Stimulated activated CD4-positive, alpha-beta T cell treated with anti-CD3 and anti-CD28 coated beads, Interleukin-4, amount 100 ng/mL, for 4 hours (primary cell): ENCODE measurements around the gene GNAQ.

Experiments used
- DNase-seq, 2 experiments: peaks; one replicate each; pipeline ENCODE4 v3.0.0-alpha.2; 2020

The GNAQ gene

DNA sequence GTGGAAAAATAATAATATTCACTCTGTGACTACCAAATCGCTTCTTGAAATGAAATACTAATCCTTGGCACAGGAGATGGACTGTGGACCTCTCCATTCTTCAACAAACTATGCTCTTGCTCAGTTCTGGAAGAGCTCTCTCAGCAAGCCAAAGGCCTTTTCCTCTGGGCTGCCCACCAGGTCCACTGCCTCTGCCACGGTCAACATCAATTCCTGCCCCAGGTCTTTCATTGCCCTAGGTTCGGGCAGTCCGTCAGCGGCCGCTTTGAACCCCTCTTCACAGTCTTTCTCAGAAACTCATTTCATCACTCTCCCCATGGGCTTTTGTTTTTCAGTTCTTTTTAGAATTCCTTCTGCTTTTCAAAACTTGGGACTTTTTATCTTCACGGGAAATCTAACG lies 64.9 kb downstream of the GNAQ start:
- no peak for DNase-seq

DNA sequence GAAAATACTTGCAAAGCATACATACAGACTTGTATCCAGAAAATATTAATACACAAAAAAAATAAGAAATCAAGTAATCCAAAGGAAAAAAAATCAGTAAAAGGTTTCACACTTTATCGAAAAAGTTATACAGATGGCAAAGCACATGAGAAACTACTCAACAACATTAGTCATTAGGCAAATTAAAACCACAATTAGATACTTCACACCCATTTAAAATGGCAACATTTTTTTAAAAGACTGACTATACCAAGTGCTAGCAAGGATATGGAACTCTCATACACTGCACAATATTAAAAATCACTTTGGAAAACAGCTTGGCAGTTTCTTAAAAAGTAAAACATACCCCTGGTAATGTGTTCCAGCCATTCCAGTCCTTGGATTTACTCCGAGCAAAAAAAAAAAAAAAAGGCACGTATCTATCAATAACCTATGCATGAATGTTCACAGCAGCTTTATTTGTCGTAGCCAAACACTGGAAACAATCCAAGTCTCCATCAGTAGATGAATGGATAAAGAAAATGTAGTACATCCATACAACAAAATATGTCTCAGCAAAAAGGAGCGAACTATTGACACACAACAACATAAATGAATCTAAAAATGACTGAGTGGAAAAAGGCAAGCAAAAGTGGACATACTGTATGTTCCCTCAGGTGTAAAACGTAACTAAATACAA lies 66.0 kb downstream of the GNAQ start:
- DNase-seq: no peak

DNA sequence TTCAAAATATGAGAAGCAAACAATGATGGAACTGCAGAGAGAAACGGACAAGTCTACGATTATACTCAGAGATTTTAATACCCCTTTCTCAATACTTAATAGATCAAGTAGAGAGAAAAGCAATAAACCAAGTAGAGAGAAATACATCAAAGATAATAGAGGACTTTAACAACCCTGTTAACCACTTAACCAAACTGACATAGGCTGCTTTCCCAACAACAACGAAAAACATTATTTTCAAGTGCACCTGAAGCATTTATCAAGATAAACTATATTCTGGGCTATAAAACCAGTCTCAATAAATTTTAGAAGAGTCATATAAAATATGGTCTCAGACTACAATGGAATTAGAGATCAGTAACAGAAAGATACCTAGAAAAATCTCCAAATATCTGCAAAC lies 67.4 kb downstream of the GNAQ start:
- DNase-seq: no peak

DNA sequence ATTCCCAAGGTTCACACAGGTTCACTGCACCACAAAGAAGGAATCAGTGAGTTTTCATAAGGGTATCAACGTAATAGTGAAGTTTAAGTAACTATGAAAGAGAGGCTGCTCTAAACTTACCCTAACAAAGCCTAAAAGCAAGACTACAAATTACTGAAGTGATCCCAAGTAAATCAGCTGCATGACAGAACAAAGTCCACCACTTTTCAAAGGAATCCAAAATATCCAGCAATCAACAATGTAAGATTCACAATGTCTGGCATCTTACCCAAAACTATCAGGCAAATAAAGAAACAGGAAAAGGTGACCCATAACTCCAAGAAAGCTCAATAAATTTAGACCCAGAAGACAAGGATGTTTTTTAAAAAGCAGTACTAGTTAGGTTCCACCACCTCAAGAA lies 70.1 kb downstream of the GNAQ start:
- no peak for DNase-seq

DNA sequence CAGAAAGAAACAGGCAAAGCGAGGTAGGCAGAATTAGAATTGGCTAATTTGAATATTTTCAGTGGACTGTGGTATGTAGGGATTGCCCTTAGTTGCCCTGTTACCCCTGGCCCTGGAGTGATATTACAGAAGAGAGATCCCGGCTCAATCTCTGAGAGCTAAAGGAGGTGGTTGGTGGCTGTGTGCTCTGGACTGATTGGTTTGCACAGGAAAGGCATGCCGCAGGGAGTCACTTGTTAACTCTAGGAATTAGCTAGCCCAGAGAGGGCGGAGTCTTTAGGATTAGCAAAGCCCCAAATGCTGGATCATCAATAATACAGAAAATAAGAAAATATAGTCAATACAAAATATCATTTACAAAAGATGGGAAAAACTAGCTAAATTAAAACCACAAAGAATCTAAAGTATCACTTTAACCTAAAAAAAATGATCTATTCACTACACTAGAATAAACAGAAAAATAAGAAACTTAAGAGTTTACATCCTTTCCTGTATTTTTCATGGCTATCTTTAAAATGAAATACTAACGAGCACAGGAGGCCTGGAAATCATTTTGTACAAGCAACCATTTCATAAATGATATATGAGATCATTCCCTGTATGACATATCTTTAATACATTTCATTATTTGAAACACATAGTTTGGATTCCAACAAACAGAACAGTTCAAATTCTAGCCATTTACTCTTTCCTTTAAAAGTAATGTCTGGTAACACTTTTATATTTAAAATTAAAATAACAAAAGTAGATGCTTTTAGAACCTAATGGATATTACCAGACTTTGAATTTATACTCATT lies 71.1 kb downstream of the GNAQ start:
- DNase-seq: no peak

DNA sequence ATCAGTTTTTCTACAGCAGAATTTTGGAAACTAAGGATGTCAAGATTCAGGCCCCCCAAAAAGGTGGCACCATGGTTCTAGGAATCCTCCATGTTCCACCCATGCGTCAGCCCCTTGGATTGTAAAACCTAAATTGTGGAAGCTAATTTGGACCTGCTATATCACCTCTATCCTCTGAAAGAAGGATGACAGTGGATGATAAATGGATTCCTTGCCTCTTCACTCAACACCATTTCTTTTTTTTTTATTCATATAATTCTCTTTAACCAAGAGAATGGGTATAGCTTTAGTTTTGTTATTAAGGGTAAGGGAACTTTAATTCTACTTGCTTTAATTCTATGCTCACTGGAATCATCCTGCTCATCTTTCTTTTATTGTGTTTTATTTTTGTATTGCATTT lies 71.8 kb downstream of the GNAQ start:
- DNase-seq: no peak

DNA sequence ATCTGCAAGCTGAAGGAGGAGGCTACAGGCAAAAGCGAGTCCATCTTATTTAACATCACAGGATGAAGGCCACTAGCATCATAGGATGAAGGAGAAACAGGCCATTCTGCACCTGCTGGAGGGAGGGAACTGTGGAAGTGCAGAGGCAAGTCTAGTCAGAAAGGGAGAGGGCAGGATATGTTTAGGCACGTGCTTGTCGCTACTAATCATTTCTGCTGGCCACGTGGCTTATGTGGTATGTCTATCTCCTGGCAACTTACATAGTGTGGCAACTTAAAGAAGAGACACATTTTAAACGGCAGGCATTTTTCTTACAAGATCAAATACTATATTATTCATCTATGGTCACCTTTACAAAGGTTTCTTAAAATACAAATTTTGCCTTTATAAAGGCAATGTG lies 74.0 kb downstream of the GNAQ start:
- DNase-seq: no peak

DNA sequence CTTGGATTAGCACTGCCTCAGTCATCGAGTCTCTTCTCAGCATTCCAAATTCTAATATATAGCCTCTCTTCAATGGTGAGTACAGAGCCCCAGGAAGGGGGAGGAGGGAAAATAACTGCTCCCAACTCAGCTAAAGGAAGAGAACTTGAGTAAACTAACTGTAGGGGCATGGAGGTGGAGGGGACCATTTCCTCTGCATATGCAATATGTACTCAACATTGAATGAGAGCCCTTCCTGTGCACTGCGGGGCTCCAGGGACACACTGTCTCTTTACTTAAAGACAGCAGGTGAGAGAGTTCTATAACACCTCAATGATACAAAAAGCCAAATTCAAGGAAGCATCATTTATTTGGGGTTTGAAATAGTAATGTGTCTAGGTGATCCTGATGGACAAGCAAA lies 75.1 kb downstream of the GNAQ start:
- no peak for DNase-seq

DNA sequence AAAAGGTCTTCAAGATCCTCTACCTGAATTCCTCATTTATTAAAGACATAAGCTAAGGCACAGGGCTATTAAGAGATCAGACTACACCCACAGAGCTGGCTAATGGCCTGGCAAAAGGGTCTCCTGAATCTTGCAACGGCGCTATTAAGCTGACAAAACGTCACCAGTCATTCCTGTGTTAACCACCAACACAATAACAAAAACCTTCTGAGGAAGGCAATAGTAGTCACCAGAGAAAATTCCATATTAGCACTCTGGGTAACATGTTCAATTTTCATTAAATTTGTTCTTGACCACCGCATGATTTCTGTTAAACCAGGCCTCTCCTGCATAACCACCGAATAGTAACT lies 77.0 kb downstream of the GNAQ start:
- DNase-seq: no peak

DNA sequence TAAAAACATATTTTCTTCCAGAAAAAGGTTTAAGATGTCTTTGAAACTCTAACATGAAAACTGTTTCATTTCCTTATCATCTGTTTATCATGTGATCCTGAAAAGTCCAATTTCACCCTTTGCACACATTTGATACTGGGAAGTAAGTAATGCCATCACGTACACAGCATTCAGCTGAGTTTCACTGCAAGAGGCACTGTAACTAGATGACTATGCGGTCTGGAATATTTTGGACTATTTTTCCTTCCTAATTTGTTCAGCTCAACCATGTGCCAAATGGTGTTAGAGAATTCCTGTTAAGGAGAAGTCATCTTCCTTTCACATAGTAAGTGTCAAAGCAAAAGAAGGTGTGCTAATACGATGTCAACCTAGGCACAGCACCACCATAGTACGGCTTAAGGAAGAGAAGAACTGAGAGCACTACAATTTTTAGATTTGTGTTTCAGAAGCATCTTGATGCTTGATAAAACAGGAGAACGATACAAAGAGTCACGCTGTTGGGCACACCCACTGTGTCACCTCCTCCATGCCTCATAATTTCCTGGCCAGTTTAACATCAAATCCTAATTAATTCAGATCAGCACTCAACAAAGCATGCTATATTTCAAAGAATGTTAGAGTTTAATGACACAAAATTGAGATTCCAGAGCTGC lies 77.5 kb downstream of the GNAQ start:
- DNase-seq: no peak

DNA sequence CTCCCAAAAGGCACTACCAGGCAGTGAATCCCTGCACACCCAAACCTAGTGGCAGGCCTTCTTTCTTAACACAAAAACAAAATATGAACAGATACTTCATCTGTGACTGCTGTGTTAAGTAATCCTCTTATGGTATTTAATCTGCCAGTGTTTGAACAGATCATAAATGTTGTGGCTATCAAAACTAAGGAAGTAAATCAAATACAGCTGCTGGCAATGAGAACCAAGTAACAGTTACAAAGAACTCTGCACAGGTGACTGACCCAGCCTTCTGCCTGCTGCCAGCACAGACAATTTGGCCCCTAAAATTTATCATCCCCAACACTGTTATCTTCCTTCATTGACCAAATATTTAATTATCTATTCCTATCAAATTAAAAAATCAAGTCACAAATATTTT lies 78.0 kb downstream of the GNAQ start:
- no peak for DNase-seq

DNA sequence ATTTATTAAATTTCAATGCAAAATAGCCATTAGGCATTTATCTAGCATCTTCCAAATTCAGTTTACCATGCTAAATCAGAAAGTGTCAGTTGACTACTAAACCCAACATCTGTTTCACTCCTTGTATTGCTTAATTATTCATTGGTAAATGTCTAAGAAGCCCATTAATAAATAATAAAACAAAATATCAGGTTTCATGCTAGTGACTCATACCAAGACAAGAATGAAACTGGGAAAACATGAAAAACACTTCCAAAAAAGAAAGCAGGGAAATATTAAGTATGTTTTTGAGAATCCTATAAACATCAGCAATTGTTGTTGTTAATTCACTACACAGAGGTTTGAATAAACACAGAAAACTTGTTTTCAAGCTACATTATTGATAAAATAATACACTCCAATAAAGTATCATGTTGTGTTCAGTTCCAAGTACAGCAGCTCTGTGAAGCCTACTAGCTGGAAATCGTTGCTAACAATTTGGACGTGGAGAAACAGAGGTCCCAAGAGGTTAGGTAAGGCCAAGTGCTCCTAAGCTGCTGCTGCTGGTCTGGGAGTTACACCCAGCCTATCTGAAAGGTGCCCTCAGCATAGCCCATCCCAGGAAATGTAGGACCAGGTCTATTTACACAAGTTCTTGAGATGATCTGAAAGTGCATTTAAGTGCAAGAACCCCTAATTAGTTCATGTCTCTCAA lies 78.8 kb downstream of the GNAQ start:
- DNase-seq: no peak

DNA sequence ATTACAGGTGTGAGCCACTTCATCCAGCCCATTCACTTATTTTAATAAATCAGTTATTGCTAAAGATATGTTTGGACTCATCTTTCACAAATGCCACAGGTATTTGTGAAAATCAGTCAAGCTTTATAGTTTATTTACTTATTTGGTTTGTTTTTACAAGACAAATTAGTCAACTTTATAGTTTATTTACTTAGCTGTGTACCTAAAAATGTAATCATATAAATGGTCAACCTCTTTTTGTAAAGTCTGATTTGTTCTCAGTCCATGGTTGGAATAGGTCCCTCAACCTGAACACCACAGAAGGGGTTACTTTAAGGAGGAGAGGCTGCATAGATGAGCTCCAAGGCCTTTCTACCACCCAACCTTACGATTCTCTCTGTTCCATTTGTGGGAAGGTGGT lies 80.2 kb downstream of the GNAQ start:
- no peak for DNase-seq

DNA sequence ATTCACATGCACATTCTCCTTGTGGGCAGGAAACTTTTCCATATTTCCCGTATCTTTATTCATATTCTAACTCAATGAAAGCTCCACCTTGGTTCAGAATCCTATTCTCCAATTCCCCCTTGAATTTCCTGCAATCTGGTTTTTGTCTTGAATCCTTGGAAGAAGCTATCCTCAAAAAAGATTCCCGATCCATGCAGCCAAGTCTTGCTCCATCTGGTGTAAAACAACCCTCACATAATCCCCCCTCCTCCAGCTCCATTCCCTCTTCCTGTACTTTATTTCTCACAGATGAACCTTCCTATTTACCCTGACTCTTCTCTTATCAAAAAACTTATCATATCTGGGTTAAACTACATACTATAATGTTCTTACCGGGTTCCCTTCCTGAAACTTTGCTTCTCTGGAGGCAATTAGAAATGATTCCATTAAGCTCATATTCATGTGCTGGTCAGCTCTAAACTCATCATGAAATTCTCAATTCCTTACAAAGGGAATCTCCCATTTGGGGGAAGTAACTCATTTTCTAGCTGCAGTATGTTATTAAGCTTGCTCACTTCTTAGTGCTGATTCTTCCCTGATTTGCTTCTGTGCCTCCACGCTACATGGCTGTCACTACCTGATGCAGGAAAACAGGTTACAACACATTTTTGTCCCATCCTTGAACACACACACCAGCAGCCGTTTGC lies 81.7 kb downstream of the GNAQ start:
- DNase-seq: no peak

DNA sequence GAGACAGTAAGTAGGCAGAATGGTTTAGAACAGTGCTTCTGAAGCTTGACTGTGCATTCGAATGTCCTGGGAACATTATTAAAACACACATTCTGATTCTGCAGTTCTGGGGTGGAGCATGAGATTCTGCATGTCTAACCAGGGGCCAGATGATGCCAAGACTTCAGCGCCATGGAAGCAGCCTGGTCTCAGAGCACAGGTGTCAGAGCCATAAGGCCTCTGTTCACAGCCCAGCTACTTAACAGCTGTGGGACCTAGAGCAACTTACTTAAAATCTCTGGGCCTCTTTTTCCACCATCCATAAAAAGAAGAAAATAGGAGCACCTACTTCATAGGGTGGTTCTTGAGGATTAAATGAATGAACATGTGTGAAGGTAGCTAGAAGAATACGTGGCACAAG lies 84.0 kb downstream of the GNAQ start:
- no peak for DNase-seq

DNA sequence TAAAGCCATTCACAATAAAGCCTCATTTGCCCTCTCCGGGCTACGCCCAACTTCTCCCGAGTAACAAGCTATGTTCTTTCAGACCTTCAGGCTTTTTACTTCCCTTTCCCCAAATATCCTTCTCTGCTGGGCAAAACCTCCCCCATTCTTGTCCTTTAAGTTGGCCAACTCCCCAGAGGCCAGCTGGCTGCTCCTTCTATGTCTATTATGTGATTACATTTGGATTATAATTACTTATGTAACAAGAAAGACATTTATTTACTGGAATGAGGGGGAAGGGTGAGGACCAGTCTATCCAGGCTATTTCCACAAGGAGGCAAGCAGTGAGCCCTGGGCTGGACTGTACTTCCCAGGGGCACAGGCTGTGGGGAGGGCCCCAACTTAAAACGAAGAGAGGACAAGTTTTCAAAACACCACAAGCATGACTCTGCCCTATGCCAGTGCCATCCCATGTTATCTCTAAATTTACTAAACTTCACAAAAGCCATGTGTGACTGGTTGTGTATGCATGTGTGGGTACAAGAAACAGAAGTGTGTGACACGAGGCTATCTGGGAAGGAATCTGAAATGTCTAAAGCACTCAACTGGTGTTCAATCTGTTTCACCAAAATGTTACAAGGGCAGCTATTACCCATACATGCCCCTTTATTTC lies 84.5 kb downstream of the GNAQ start:
- DNase-seq: no peak

DNA sequence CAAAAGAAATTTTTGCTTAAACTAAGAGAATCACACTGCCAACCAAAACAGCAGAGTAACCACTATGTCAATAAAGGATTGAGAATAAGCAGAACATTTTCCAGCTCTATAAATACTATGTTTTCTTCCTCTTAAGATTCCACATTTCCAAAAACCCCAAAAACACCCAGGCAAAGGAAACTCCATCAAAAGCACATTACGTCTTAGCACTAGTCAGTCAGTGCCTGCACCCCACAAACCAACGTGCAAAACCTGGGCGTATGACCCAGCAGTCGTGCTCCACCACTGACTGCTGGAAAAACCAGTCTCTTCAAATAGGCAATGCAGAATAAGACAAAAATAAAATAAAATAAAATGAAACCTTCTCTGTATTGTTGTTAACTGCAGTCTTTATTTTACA lies 85.3 kb downstream of the GNAQ start:
- no peak for DNase-seq

DNA sequence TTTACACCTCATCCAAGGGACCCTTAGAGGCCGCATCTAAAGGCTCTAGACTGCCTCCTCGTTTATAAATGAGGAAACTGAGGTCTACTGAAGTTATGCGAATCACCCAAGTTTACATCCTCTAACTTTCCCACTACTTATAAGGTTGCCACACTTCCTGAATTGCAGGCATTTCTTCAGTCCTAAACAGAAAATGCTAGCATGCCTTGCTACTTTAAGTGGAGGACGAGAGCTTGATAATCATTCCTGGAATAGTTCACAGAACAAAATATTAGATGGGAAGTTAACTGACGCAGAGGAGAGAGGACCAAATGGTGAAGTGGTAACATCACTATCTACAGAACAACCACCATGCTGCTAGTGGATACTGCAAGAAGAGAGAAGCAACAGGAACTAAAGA lies 85.8 kb downstream of the GNAQ start:
- DNase-seq: no peak

DNA sequence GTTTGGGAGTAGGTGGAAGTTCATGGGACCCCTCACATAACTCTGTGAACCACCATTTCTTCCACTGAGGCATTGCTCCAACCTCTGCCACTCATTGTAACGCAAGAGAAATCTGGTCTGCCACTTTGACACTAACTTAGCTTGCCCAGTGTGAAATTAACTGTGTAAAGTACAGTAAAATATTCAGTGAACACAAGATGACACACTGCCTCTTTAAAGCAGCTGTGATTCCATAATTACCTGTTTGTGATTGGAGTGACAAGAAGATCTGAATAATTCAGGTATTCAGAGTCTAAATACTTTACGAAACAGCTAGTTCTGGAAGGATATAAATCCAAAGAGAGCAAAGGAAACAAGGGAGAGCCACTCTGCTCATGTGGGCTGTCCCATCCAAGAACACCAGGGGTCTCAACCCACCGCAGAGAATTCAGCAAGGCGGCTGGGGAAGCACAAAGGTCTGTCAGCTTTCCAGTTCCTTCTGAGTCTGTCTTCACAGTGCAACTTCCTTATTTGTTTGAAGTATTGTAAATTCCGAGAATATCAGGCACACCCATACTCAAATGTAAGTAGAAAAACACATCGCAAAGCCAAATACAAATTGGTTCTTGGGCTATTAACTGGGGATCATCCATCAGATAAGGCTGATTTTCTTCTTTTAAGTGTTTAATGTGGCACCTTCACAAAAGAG lies 86.9 kb downstream of the GNAQ start:
- DNase-seq: no peak

DNA sequence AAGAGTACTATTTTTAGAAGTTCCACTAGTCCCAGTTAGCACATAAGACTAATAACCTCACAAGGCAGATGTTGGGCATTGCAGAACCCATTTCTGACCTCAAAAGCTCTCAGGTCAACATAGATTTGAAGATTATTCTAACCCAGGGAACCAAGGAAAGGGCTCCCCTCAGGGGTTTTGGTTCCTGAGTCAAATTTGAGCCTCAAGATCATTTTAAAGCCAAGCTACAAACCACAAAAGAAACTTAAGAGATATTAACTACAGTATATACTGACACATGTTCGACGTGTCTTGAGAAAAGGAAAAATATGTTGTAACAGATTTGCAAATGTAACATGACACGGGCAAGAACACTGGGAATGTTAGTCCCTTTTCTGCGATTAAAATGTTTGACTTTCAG lies 88.6 kb downstream of the GNAQ start:
- DNase-seq: no peak

DNA sequence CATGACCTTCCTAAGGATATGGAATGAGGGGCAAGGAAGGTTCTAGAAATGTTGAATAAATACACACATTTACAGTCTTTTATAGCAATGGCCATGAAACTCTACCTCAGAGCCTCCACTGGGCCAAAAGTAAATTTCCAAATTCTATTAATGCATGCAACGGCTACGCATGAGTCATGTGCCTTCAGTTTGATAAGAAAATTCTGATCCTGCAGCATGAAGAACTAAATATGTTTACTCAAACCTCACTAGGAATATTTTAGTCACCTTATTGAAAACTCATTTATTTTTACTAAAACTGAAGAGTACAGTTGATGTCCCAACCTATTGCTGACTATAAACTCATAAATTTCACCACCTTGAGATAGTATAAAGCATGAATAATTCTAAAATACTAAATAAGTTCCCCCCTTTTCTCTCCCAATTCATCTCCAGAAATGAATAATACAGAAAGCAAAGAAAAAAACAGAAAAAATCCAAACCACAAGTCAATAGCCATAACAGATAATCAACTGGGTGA lies 92.4 kb downstream of the GNAQ start:
- no peak for DNase-seq

DNA sequence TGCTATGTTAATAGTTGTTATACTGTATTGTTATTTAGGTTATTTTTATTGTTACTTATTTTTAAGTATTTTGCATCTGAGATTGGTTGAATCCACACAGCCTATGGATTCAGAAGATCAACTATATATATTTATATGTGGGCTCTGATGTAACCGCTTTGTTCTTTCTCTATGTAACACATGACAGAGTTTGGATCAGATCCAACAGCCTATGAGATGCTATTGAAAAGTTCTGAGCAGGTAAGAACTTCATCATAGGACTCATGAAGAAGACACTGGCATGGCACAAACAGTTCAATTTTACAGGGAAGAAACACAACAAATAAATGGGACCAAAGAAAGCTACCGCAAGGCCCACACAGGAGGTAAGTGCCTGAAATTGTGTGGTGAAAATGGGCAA lies 93.4 kb downstream of the GNAQ start:
- no peak for DNase-seq
